Stimulated activated CD4-positive, alpha-beta T cell treated with anti-CD3 and anti-CD28 coated beads, TNF-alpha, amount 100 ng/mL, for 24 hours (primary cell): Measurements from ENCODE around the gene SLC2A11.

Source experiments
- DNase-seq, 3 experiments: peaks; one replicate each; pipeline ENCODE4 v3.0.0-alpha.2; 2020; ENCODE audit warnings: low read depth in 3 of 3

SLC2A11 gene

DNA sequence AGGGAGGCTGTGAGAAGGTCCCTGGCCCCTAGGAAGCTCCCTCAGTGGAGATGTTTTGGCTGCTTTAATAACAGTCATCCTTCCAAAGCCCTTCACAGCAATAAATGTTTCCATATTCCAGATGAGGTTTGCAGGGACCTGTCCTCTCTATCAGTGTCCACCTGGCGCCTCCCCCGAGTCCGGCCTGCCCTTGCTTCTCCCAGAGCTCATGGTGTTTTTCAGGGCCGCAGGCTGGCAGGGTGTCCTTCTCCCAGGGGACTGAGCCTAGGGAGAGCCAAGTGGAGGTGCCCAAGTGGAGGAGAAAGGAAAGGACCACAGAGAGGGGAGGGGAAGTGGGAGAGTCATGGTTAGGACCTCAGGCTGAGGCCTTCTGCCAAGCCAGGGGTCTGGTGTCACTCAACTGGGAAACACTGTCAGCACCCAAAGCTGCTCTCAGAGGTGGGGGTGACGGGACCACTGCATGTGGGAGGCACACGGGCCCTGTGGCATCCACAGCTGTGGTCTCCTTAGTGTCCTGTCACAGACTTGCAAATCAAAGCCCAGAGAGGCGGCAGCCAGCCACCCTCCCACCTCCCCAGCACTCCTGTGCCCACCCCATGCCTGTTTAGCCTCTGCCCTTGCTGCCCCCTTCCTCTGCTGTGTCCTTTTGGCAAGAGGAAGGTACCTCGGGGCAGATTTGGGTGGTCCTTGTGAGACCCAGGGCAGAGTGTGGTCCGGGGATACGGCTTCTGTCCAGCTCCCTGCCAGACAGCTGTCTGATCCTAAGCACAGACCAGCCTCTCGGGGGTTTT, 25.3 kb upstream of the SLC2A11 start:
- DNase-seq, result no peak

GRCh38 chr22:23833017-23833751, 24.5 kb upstream of the SLC2A11 start:
- DNase-seq, result no peak

GRCh38 chr22:23833911-23834317, 23.8 kb upstream of the SLC2A11 start:
- no peak for DNase-seq

DNA sequence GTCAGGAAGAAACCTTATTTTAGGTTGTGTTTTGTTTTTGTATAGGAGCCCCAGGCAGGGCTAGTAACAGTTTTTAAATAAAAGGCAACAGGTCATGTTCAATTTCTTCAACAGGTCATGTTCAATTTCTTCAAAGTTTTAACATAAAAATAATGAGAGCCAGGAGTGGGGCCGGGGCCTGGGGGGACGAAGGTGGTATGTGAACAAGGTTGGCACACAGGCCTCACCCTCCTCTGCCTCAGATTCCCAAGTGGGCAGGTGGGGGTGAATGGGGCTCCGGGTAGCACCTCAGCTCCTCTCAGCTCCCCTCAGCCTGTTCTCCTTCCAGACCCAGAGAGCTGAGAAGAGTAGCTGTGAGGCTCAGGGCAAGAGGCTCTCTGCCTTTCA, 23.3 kb upstream of the SLC2A11 start:
- no peak for DNase-seq

- no peak for DNase-seq
Measured at GRCh38 chr22:23834793-23835483, 22.7 kb upstream of the SLC2A11 start.

DNA sequence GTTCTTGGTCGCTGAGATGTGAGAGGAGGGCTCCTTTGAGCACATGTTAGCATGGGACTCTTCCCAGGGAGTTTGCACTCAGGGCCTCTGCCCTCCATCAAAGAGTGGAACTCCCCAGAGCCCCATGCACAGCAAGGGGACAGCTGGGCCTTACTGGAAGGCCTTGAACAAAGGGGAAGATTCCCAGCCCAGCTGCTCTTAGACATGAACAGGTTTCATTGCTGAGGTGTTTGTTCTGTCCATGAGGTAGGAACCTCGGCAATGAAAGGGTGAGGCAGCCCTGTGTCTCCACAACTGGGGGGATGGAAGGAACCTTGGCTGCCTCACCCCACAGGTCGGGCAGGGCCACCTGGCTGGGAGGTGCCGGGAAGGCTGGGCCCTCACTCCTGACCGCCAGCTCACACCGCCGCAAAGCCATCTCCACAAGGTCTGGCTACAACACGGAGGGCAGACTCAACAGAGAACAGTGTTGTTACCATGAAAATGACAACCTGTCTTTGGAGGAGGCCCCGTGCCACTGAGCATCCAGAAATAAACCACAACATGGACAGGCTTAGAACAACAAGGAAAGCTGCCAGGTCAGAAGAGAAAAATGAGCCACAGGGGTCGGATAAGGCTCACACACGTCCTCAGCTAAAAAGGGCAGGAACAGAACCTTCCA, 22.1 kb upstream of the SLC2A11 start:
- no peak for DNase-seq

DNA sequence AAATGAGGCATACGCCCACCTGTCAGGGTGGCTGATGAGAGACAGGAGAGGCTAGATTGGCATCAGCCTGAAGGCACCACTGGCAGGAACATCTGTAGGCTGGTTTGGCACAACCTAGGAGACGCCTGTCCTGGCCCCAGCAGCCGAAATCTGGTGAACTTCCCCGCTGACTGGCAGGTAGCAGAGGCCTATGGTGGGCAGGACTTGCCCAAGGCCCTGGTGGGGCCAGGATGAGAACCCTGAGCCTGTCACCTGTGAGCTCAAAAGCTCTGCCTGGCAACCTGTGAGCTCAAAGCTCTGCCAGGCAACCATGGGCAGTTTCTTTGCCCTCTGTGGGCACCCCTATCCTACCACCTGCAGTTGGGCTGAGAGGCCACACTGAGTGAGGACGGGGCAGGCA, 21.4 kb upstream of the SLC2A11 start:
- no peak for DNase-seq

DNA sequence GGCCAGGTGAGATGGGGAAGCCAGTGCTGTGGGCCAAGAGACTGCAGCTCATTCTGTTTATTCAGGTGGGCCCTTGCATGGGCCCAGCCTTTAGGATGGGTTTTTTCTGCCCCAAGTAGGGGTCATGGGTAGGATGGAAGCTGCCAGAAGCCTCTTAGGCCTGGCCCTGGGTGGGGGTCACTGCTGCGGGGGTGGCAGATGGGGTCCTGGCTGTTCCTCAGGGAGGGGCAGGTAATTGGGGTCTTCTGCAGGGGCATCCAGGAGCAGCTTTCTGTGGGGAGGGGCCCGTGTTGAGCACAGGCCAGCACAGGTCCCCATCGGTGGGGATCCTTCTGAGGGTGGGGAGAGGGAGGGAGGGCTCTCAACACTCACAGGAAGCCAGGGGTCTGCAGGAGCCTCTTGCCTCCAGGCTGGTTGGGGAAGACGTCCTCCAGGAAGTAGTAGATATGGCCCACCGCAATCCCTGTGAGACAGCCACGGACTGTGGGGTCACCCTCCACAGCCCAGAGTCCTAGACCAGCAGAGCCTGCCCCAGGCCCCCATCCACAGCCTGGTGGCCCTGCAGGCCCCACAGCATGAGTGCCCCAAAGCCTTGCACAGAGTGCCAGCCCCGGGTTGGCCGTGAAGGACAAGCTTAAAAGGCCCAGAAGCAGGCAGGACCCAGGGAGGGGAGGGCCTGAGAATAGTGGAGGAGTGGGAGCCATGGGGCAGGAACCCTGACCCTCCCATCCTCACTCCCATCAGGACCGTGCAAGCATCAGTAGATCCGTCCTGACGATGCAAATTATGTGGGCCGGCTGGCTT, 20.8 kb upstream of the SLC2A11 start:
- DNase-seq, result no peak

- no peak for DNase-seq
Measured at GRCh38 chr22:23837496-23837859, 20.2 kb upstream of the SLC2A11 start.

DNA sequence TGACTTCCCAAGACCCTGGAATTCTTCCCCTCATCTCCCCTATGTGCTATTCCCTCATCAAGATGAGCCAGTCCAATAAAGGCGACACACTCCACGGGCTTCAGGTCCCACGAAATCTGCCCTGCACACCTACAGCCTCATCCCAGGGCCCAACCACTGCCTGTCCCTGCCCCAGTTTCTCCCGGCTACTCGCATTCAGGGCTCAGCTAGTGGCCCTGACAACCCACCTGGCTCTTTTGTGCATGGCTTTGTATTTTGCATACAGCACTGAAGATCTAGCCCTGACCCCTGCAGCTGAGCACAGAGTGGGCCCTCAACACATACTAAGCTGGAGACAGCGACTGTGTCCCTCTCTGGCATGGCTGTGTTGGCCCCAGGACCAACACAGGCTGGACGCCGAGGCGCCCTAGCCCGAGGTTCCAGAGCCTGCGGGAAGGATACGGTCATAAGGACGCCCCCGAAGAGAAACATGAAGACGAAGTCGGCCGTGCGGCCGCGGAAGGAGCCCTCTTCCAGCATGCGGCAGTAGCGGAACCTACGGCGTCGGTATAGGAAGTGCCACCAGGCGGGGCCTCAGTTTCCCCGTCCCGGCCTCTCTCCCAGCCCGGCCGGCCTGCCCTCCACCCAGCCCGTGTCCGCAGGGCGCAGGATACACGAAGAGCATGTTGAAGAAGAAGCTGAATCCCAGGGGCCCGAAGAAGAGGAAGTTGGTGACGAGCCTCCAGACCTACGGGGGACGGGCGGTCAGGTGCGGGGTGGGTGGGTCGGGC, 19.6 kb upstream of the SLC2A11 start:
- DNase-seq, result no peak

DNA sequence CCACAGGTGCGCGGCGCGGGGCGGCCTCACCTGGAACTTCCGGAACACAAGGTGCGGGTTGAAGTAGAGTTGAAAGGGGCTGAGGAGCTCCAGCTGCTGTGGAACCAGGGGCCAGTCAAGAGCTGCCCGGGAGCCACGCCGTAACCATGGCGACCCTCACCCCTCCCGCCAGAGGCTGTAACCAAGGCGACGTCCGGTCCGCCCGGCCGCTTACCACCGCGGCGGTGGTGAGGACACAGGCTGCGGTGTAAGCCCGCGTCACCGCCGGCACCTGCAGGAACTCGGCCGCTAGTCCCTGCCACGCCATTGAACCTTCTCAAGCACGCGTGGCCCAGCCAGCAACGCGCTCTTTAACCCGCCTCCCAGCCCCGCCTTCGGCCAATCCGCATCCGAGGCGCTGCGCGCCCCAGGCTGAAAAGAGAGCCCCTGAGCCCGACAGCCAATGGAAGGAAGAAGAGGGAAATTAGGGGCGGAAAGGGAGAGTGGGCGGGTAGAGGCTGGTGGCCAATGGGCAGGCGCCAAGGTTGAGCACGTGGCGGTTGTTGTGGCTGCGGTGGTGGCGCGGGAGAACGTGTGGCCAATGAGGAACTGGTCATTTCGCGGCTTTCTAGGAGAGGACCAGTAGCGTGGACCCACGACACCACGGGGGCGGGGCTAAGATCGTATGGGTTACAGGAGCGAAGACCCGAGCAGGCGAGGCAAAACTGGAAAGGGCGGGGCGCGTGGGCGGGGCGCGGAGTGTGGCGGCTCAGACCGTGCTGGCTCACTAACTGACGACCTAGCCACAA, 18.8 kb upstream of the SLC2A11 start, which contains the start of gene DERL3:
TSS of gene DERL3 (minus strand) at position 326 of the 788 bp plus-strand sequence. CDS start at position 307, 19 bp downstream.
- DNase-seq, result peak; percentile 88 to 97 (median 93)

DNA sequence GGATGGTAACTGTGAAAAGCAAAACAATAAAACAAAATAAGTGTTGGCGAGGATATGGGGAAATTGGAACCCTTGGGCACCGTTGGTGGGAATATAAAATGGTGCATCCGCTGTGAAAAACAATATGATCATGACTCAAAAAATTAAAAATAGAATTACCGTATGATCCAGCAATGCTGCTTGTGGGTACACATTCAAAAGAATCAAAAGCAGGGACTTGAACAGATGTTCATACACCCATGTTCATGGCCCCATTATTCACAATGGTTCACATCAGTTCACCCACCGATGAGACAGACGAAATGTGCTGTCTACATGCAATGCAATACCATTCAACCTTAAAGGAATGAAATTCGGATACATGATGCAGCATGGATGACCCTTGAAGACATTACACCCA, 17.6 kb upstream of the SLC2A11 start:
- no peak for DNase-seq

GRCh38 chr22:23841292-23841691, 16.4 kb upstream of the SLC2A11 start:
- no peak for DNase-seq

- no peak for DNase-seq
Measured at GRCh38 chr22:23841736-23842445, 15.8 kb upstream of the SLC2A11 start.

GRCh38 chr22:23842599-23842998, 15.1 kb upstream of the SLC2A11 start:
- DNase-seq, result no peak

GRCh38 chr22:23844739-23845202, 12.9 kb upstream of the SLC2A11 start:
- no peak for DNase-seq

DNA sequence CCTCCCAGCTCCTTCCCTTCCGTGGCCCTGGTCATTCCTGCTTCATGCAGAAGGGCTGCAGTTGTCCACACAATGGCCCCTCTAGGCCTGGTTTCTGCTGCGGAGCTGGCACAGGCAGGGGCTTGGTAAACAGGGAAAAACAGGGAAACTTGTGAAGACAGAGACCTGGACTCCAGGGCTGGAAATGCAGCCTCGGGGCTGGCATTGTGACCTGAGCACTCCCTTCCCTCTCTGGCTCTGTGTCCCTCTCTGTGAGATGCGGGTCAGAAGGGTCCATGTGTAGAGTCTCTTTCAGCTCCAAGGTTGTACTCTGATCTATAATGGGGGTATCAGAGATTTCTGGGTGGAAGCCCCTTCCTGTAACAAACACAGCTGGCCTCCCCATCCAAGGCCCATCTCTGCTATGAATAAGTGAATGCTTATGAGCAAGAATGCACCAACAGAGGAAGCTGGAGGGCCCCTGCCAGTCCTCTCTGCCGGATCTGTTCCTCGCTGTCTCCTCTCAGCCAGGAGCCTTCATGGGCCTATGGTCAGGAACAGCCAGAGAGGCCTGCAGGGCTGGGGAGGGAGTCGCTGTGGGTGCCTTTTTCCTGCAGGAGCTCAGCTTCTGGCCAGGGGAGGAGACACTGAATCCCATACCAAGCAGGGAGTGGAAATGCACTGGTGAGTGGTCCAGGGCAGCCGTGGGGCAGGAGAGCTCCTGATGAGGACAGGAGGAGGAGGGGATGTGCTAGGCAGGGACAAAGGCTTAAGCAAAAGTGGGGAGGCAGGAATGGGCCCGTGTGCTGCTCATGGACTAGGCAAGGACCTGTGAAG, 12.2 kb upstream of the SLC2A11 start:
- no peak for DNase-seq

DNA sequence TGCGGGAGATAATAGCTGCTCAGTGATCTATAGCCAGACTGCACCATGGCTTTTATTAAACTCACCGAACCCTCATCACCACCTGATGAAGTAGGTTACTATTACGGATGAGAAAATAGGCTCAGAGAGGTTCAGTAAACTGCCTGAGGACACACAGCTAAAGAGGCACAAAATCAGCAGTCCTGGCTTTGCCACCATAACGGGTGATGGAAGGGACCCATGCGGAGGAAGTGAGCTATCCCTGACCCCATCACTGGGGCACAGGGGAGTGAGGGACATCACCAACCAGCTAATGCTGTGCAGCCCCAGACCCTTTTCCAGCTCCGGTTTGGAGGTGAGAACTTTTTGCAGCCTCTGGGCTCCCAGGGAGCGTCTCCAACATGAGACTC, 11.6 kb upstream of the SLC2A11 start:
- no peak for DNase-seq
